Panc1 (cell line): ENCODE measurements around the gene TPBG. TPM values are rescaled to one million over a fixed set of nuclear protein-coding genes. Genes with fewer than 3 reads are reported as not detected.

Experiments
- ATAC-seq: fragments of 200-7000 bp; cut with Tn5 transposase; 2 replicates; pipeline ENCODE4 v1.9.1; 2020; ENCODE audit warnings: mild to moderate bottlenecking, moderate library complexity
- BruUV-seq: library from RNA; stranded (reverse); fragments of 400-500 nt; replicated peaks from 2 replicates; lab custom pipeline; 2021; lab: Mats Ljungman, UMichigan
- CTCF ChIA-PET: fragments of 300-600 bp; sonication (Branson Sonifier 250); formaldehyde crosslinking; loops from one replicate; lab custom pipeline; 2022; ENCODE audit warnings: antibody characterized with exemption; lab: Charles Lee
- POLR2A ChIA-PET: fragments of 300-600 bp; sonication (Branson Sonifier 250); formaldehyde crosslinking; loops from one replicate; lab custom pipeline; 2022; ENCODE audit warnings: antibody characterized with exemption; lab: Charles Lee
- DNase-seq: peaks from one replicate; pipeline ENCODE4 v3.0.0-alpha.2; 2010; ENCODE audit warnings: low read depth, low spot score
- H3K27ac ChIP-seq: 2 replicates; pipeline ENCODE4 v1.5.1; 2011; ENCODE audit warnings: mild to moderate bottlenecking, low read length, inconsistent platforms
- H3K27me3 ChIP-seq: fragments of 200-500 bp; sonication (Bioruptor generic); 2 replicates; pipeline ENCODE4 v1.6.0; 2014; ENCODE audit warnings: low read length, inconsistent platforms; ENCODE audit not compliant: control insufficient read depth, insufficient read depth
- H3K36me3 ChIP-seq: fragments of 200-500 bp; sonication (Bioruptor generic); 2 replicates; pipeline ENCODE4 v1.5.1; 2014; ENCODE audit warnings: inconsistent platforms, mild to moderate bottlenecking, low read length, moderate library complexity; ENCODE audit not compliant: control insufficient read depth, insufficient read depth
- H3K4me1 ChIP-seq: 2 replicates; pipeline ENCODE4 v1.5.1; 2011; ENCODE audit warnings: inconsistent platforms, mild to moderate bottlenecking, low read length, moderate library complexity; ENCODE audit not compliant: control insufficient read depth, insufficient read depth
- H3K4me3 ChIP-seq, 2 experiments: 2 replicates each; pipeline ENCODE4 v1.5.1; 2011 to 2012; ENCODE audit warnings: low read depth in 2 of 2, low read length in 2 of 2, mild to moderate bottlenecking in 2 of 2, inconsistent platforms in 1 of 2, moderate library complexity in 1 of 2
- H3K9me3 ChIP-seq: fragments of 200-500 bp; sonication (Bioruptor generic); 2 replicates; pipeline ENCODE4 v1.5.1; 2014; ENCODE audit warnings: low read depth, mild to moderate bottlenecking, inconsistent platforms, low read length, moderate library complexity; ENCODE audit not compliant: control insufficient read depth, insufficient read depth
- POLR2AphosphoS5 ChIP-seq: IDR thresholded peaks from 2 replicates; pipeline ENCODE4 v1.6.1; 2012; ENCODE audit warnings: mild to moderate bottlenecking, low read depth, low read length, moderate library complexity
- SIN3A ChIP-seq: IDR thresholded peaks from 2 replicates; pipeline ENCODE4 v1.6.1; 2012; ENCODE audit warnings: low read depth, mild to moderate bottlenecking, low read length, moderate library complexity, borderline replicate concordance; ENCODE audit not compliant: insufficient read depth
- TCF7L2 ChIP-seq: IDR thresholded peaks from 2 replicates; pipeline ENCODE4 v1.6.1; 2011; ENCODE audit warnings: mild to moderate bottlenecking, low read depth, low read length, inconsistent platforms
- in situ Hi-C: cut with HindIII; loops from 2 replicates; pipeline ENCODE4 v1.10.0; 2016; ENCODE audit warnings: low sequenced_read_pairs, low pct_unique_long_range_greater_than_20kb
- intact Hi-C: fragments of 100-400 bp; cut with micrococcal nuclease; formaldehyde crosslinking; loops from one replicate; pipeline ENCODE4 v1.10.0; 2022; ENCODE audit not compliant: unreplicated experiment
- total RNA-seq: library from RNA; stranded (reverse); gene quantifications from one replicate; pipeline ENCODE4 v1.2.1, GENCODE V29; 2021; ENCODE audit not compliant: unreplicated experiment
- TF ChIP-seq, protein P1 (sequence below): fragments of 450-650 bp; IDR thresholded peaks from 2 replicates; pipeline ENCODE4 v1.5.1; 2017; ENCODE audit warnings: mild to moderate bottlenecking
- TF ChIP-seq, protein P2 (sequence below), 2 experiments: IDR thresholded peaks; 2 replicates each; pipeline ENCODE4 v1.6.1; 2011 to 2012; ENCODE audit warnings: low read depth in 2 of 2, control low read depth in 1 of 2, low read length in 1 of 2, mild to moderate bottlenecking in 1 of 2, moderate library complexity in 1 of 2; ENCODE audit not compliant: insufficient read depth in 1 of 2

Gene TPBG
- total RNA-seq, 1 experiment from 2014 or later: 84.1 TPM

DNA sequence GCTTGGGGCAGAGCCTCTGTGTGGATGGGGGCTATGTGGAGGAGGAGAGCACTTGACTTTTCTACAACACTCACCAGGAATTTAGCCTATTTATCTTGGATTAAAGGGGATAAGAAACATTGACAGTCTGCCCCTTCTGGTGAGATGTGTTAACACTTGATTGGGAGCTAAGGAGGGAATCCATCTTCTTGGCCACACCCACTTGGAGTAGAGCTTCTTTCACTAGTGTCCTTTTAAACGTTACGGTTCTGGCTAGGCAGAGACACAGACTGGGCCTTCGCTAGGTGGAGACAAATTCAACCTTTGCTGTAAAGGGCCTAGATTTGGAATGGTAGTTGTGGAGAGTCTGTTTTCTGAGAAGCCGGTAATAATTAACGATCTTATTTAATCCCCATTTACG lies 15.5 kb upstream of the TPBG start:
- no peak overlapping the region for H3K4me3 ChIP-seq
- no TSS peak for BruUV-seq
- ChIA-PET POLR2A (no interaction called here), CTCF (interaction anchor here (0.6 kb wide), 1 partner anchor 365 kb away, joined by 3 read pairs; no protein-coding TSS in a partner anchor)
- H3K4me1 ChIP-seq: no peaks in the 10 kb centered on the region; the same call in 1 of the 2 replicates
- no peak overlapping the region for H3K27ac ChIP-seq
- H3K36me3 ChIP-seq: no peaks in the 10 kb centered on the region; the same call in 1 of the 2 replicates
- TF ChIP-seq, protein P1, sequence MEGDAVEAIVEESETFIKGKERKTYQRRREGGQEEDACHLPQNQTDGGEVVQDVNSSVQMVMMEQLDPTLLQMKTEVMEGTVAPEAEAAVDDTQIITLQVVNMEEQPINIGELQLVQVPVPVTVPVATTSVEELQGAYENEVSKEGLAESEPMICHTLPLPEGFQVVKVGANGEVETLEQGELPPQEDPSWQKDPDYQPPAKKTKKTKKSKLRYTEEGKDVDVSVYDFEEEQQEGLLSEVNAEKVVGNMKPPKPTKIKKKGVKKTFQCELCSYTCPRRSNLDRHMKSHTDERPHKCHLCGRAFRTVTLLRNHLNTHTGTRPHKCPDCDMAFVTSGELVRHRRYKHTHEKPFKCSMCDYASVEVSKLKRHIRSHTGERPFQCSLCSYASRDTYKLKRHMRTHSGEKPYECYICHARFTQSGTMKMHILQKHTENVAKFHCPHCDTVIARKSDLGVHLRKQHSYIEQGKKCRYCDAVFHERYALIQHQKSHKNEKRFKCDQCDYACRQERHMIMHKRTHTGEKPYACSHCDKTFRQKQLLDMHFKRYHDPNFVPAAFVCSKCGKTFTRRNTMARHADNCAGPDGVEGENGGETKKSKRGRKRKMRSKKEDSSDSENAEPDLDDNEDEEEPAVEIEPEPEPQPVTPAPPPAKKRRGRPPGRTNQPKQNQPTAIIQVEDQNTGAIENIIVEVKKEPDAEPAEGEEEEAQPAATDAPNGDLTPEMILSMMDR: peak; percentile 28; the same call in 1 of the 2 replicates
- TF ChIP-seq, protein P2, sequence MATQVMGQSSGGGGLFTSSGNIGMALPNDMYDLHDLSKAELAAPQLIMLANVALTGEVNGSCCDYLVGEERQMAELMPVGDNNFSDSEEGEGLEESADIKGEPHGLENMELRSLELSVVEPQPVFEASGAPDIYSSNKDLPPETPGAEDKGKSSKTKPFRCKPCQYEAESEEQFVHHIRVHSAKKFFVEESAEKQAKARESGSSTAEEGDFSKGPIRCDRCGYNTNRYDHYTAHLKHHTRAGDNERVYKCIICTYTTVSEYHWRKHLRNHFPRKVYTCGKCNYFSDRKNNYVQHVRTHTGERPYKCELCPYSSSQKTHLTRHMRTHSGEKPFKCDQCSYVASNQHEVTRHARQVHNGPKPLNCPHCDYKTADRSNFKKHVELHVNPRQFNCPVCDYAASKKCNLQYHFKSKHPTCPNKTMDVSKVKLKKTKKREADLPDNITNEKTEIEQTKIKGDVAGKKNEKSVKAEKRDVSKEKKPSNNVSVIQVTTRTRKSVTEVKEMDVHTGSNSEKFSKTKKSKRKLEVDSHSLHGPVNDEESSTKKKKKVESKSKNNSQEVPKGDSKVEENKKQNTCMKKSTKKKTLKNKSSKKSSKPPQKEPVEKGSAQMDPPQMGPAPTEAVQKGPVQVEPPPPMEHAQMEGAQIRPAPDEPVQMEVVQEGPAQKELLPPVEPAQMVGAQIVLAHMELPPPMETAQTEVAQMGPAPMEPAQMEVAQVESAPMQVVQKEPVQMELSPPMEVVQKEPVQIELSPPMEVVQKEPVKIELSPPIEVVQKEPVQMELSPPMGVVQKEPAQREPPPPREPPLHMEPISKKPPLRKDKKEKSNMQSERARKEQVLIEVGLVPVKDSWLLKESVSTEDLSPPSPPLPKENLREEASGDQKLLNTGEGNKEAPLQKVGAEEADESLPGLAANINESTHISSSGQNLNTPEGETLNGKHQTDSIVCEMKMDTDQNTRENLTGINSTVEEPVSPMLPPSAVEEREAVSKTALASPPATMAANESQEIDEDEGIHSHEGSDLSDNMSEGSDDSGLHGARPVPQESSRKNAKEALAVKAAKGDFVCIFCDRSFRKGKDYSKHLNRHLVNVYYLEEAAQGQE (IDR thresholded peaks at IDR 0.05; ENCODE audit: insufficient read depth in 1 of 2, low read depth in 2 of 2, low read length in 1 of 2): no peak
- DNase-seq (no peak), ATAC-seq (no peak)
- in situ Hi-C loops: no loop called here
- no peaks in the 10 kb centered on the region for H3K9me3 ChIP-seq
- no peaks in the 10 kb centered on the region for H3K27me3 ChIP-seq
- intact Hi-C loops: no loop called here

DNA sequence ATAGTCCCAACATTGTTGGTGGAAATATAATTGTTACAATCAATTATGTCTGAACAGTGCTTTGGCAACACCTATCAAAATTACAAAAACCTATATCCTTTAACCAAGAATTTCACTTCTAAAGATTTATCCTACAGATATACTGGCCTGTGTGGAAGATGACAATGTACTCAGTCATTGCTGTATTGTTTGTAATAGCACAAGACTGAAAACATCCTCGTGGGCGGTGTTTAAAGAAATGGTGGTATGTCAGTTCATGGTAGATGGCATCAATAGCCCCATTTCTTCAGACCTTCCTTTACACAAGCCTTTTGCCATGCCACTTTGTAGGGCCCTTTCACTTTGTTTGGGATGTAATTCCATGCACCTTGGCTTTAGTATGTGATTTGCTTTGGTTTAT lies 9.8 kb upstream of the TPBG start:
- Histone ChIP-seq H3K9me3 (no peaks in the 10 kb centered on the region), H3K27me3 (no peaks in the 10 kb centered on the region), H3K36me3 (no peaks in the 10 kb centered on the region; the same call in 1 of the 2 replicates), H3K4me1 (no peaks in the 10 kb centered on the region; the same call in 1 of the 2 replicates), H3K4me3 (no peak overlapping the region), H3K27ac (no peak overlapping the region)
- DNase-seq (no peak), ATAC-seq (no peak)
- intact Hi-C loops (no loop called here), in situ Hi-C loops (no loop called here)
- CTCF ChIA-PET: no interaction called here
- TF ChIP-seq POLR2AphosphoS5: no peak
- TF ChIP-seq, protein P1: no peak
- no peak for TF ChIP-seq SIN3A
- TF ChIP-seq, protein P2 (IDR thresholded peaks at IDR 0.05; ENCODE audit: insufficient read depth in 1 of 2, low read depth in 2 of 2, low read length in 1 of 2): no peak
- TF ChIP-seq TCF7L2: no peak
- POLR2A ChIA-PET: interaction anchor here (0.6 kb wide), 1 partner anchor 92 kb away, joined by 7 read pairs; no protein-coding TSS in a partner anchor
- no TSS peak for BruUV-seq
